SK-N-MC (cell line): ENCODE measurements around the gene TMOD2.

Source experiments
- DNase-seq: peaks from one replicate; pipeline ENCODE4 v3.0.0-alpha.2; 2011; ENCODE audit warnings: low read depth, low spot score
- H3K27ac ChIP-seq: fragments of 200-600 bp; sonication (generic); 2 replicates; pipeline ENCODE4 v1.5.1; 2016; ENCODE audit warnings: mixed run types
- H3K36me3 ChIP-seq: fragments of 200-600 bp; sonication (generic); 2 replicates; pipeline ENCODE4 v1.6.1; 2017; ENCODE audit warnings: antibody characterized with exemption, low read length, mixed read lengths; ENCODE audit not compliant: insufficient read depth
- H3K4me3 ChIP-seq: fragments of 200-600 bp; sonication (generic); 2 replicates; pipeline ENCODE4 v1.5.1; 2016
- H3K9ac ChIP-seq: fragments of 200-600 bp; sonication (generic); 2 replicates; pipeline ENCODE4 v1.8.0; 2017; ENCODE audit warnings: mixed run types, mixed read lengths; ENCODE audit not compliant: insufficient read length
- H3K9me3 ChIP-seq: fragments of 200-600 bp; sonication (generic); 2 replicates; pipeline ENCODE4 v1.6.1; 2017; ENCODE audit warnings: low read depth, mild to moderate bottlenecking, antibody characterized with exemption, low read length, moderate library complexity, mixed read lengths
- EZH2 ChIP-seq: fragments of 200-600 bp; sonication (generic); IDR thresholded peaks from one replicate; pipeline ENCODE4 v1.6.1; 2017; ENCODE audit warnings: antibody characterized with exemption
- FOXP2 ChIP-seq: optimal IDR thresholded peaks from 2 replicates; pipeline ENCODE3; 2011; ENCODE audit warnings: mild to moderate bottlenecking, moderate library complexity; ENCODE audit not compliant: insufficient read depth; ENCODE audit errors: extremely low read length, control extremely low read depth
- POLR2AphosphoS5 ChIP-seq: IDR thresholded peaks from 2 replicates; pipeline ENCODE4 v1.6.1; 2012; ENCODE audit warnings: mild to moderate bottlenecking, low read depth, low read length, borderline replicate concordance

TMOD2 gene

GRCh38 chr15:51727141-51727897 lies 24.1 kb upstream of the TMOD2 start:
- no peak overlapping the region for H3K4me3 ChIP-seq
- H3K9ac ChIP-seq, result no peak overlapping the region
- no peaks in the 10 kb centered on the region for H3K9me3 ChIP-seq
- no peak overlapping the region for H3K27ac ChIP-seq
- TF ChIP-seq POLR2AphosphoS5, result no peak
- TF ChIP-seq EZH2, result no peak
- TF ChIP-seq FOXP2, result no peak
- DNase-seq, result no peak
- H3K36me3 ChIP-seq, result no peaks in the 10 kb centered on the region

- TF ChIP-seq EZH2, result no peak
- TF ChIP-seq POLR2AphosphoS5, result no peak
- no peaks in the 10 kb centered on the region for H3K9me3 ChIP-seq
- DNase-seq, result no peak
- no peak overlapping the region for H3K4me3 ChIP-seq
- no peak overlapping the region for H3K27ac ChIP-seq
- H3K9ac ChIP-seq, result no peak overlapping the region
- no peaks in the 10 kb centered on the region for H3K36me3 ChIP-seq
These were observed 19.7 kb upstream of the TMOD2 start for GRCh38 chr15:51731549-51732267.

- no peaks in the 10 kb centered on the region for H3K36me3 ChIP-seq
- TF ChIP-seq FOXP2 (no peak), POLR2AphosphoS5 (no peak)
- H3K9ac ChIP-seq, result no peak overlapping the region
- H3K9me3 ChIP-seq, result no peaks in the 10 kb centered on the region
- H3K4me3 ChIP-seq, result no peak overlapping the region
- DNase-seq, result no peak
- H3K27ac ChIP-seq, result no peak overlapping the region
These were observed 18.8 kb upstream of the TMOD2 start for GRCh38 chr15:51732646-51733045.

GRCh38 chr15:51735228-51736010 lies 16.0 kb upstream of the TMOD2 start:
- Histone ChIP-seq H3K9ac (no peak overlapping the region), H3K4me3 (no peak overlapping the region), H3K27ac (no peak overlapping the region), H3K9me3 (no peaks in the 10 kb centered on the region), H3K36me3 (no peaks in the 10 kb centered on the region)
- TF ChIP-seq POLR2AphosphoS5, result no peak
- no peak for TF ChIP-seq EZH2
- TF ChIP-seq FOXP2, result no peak
- DNase-seq, result no peak

GRCh38 chr15:51736069-51736468 lies 15.3 kb upstream of the TMOD2 start:
- Histone ChIP-seq H3K36me3 (no peaks in the 10 kb centered on the region), H3K9me3 (no peaks in the 10 kb centered on the region), H3K4me3 (no peak overlapping the region), H3K27ac (no peak overlapping the region), H3K9ac (no peak overlapping the region)
- TF ChIP-seq POLR2AphosphoS5 (no peak), FOXP2 (no peak), EZH2 (no peak)
- DNase-seq, result no peak

GRCh38 chr15:51736751-51737521 lies 14.5 kb upstream of the TMOD2 start:
- no peaks in the 10 kb centered on the region for H3K36me3 ChIP-seq
- DNase-seq, result no peak
- H3K27ac ChIP-seq, result no peak overlapping the region
- H3K9ac ChIP-seq, result peak overlapping the region; percentile 37
- TF ChIP-seq POLR2AphosphoS5 (no peak), EZH2 (no peak), FOXP2 (no peak)
- H3K9me3 ChIP-seq, result no peaks in the 10 kb centered on the region
- H3K4me3 ChIP-seq, result peak overlapping the region; percentile 75

GRCh38 chr15:51737522-51738305 lies 13.7 kb upstream of the TMOD2 start, which contains the start of gene LYSMD2:
TSS of gene LYSMD2 (minus strand) at chr15:51737655. CDS start at chr15:51737622, 33 bp downstream.
- no peaks in the 10 kb centered on the region for H3K9me3 ChIP-seq
- DNase-seq, result no peak
- H3K27ac ChIP-seq, result no peak within 1 kb of the TSS
- H3K36me3 ChIP-seq, result no peaks in the 10 kb centered on the region
- peak within 1 kb of the TSS; percentile 75 for H3K4me3 ChIP-seq
- TF ChIP-seq EZH2, result no peak
- TF ChIP-seq FOXP2, result no peak
- no peak for TF ChIP-seq POLR2AphosphoS5
- peak within 1 kb of the TSS; percentile 37 for H3K9ac ChIP-seq

- no peaks in the 10 kb centered on the region for H3K36me3 ChIP-seq
- no peak overlapping the region for H3K9ac ChIP-seq
- H3K4me3 ChIP-seq, result no peak overlapping the region
- H3K27ac ChIP-seq, result no peak overlapping the region
- TF ChIP-seq POLR2AphosphoS5 (no peak), EZH2 (no peak), FOXP2 (no peak)
- no peak for DNase-seq
- H3K9me3 ChIP-seq, result no peaks in the 10 kb centered on the region
These were observed 12.8 kb upstream of the TMOD2 start for GRCh38 chr15:51738553-51738952.
